Activated CD4-positive, alpha-beta memory T cell treated with anti-CD3 and anti-CD28 coated beads for 36 hours (primary cell): Measurements from ENCODE around the gene TGFBRAP1. TPM values are rescaled to one million over a fixed set of nuclear protein-coding genes. Genes with fewer than 3 reads are reported as not detected.
"Not testable (repeated sequence)": the region's sequence is repeated elsewhere in the genome, so short reads cannot be mapped to it uniquely, and the experiment has no call there.

ENCODE experiments used
- CTCF ChIA-PET: fragments of 350-600 bp; sonication (Branson Sonifier 250); formaldehyde crosslinking; loops from one replicate; lab custom pipeline; 2021; ENCODE audit warnings: antibody characterized with exemption, inconsistent platforms; lab: Charles Lee
- POLR2A ChIA-PET: fragments of 350-600 bp; sonication (Branson Sonifier 250); formaldehyde crosslinking; loops from one replicate; lab custom pipeline; 2021; ENCODE audit warnings: antibody characterized with exemption; lab: Charles Lee
- DNase-seq: peaks from one replicate; pipeline ENCODE4 v3.0.0-alpha.2; 2020
- H3K27ac Mint-ChIP-seq: one replicate; pipeline ENCODE4 v1.8.0; 2021; ENCODE audit warnings: mixed read lengths
- H3K27me3 Mint-ChIP-seq: one replicate; pipeline ENCODE4 v1.8.0; 2021; ENCODE audit warnings: mixed read lengths
- H3K36me3 Mint-ChIP-seq: one replicate; pipeline ENCODE4 v1.8.0; 2021; ENCODE audit warnings: mixed read lengths
- H3K4me1 Mint-ChIP-seq: one replicate; pipeline ENCODE4 v1.8.0; 2021; ENCODE audit warnings: low read depth, mixed read lengths
- H3K4me3 Mint-ChIP-seq: one replicate; pipeline ENCODE4 v1.8.0; 2021; ENCODE audit warnings: mild to moderate bottlenecking, mixed read lengths
- H3K9me3 Mint-ChIP-seq: one replicate; pipeline ENCODE4 v1.8.0; 2021; ENCODE audit warnings: mixed read lengths
- intact Hi-C: fragments of 100-400 bp; cut with micrococcal nuclease; formaldehyde crosslinking; loops from one replicate; pipeline ENCODE4 v1.15.1; 2023
- total RNA-seq, 2 experiments: library from RNA; stranded (reverse); gene quantifications; one replicate each; pipeline ENCODE4 v1.2.3, GENCODE V29; 2021

Gene TGFBRAP1
- total RNA-seq, 2 experiments from 2014 or later, result 16.8 to 16.9 TPM

GRCh38 chr2:105257981-105258380, 71.6 kb downstream of the TGFBRAP1 start:
- Mint-ChIP-seq H3K4me3 (no peak overlapping the region), H3K9me3 (no peaks in the 10 kb centered on the region), H3K27me3 (no peaks in the 10 kb centered on the region), H3K4me1 (no peaks in the 10 kb centered on the region), H3K27ac (no peak overlapping the region), H3K36me3 (peaks cover 3% of the 10 kb centered on the region)
- ChIA-PET POLR2A (no interaction called here), CTCF (interaction anchor here (1.1 to 1.2 kb wide), 2 partner anchors 20 to 22 kb away, joined by 3 to 4 read pairs; no protein-coding TSS in a partner anchor)
- no peak for DNase-seq
- intact Hi-C loops, result no loop called here

GRCh38 chr2:105256431-105257047, 73.0 kb downstream of the TGFBRAP1 start:
- DNase-seq, result no peak
- ChIA-PET POLR2A (no interaction called here), CTCF (no interaction called here)
- Mint-ChIP-seq H3K27ac (no peak overlapping the region), H3K4me3 (no peak overlapping the region), H3K9me3 (no peaks in the 10 kb centered on the region), H3K36me3 (no peaks in the 10 kb centered on the region), H3K27me3 (no peaks in the 10 kb centered on the region), H3K4me1 (no peaks in the 10 kb centered on the region)
- intact Hi-C loops, result no loop called here

GRCh38 chr2:105255979-105256378, 73.6 kb downstream of the TGFBRAP1 start:
- H3K27me3 Mint-ChIP-seq, result no peaks in the 10 kb centered on the region
- intact Hi-C loops, result no loop called here
- H3K4me1 Mint-ChIP-seq, result no peaks in the 10 kb centered on the region
- H3K36me3 Mint-ChIP-seq, result no peaks in the 10 kb centered on the region
- CTCF ChIA-PET, result no interaction called here
- no peaks in the 10 kb centered on the region for H3K9me3 Mint-ChIP-seq
- POLR2A ChIA-PET, result no interaction called here
- no peak overlapping the region for H3K4me3 Mint-ChIP-seq
- DNase-seq, result no peak
- no peak overlapping the region for H3K27ac Mint-ChIP-seq

GRCh38 chr2:105254531-105255210, 74.9 kb downstream of the TGFBRAP1 start:
- Mint-ChIP-seq H3K36me3 (no peaks in the 10 kb centered on the region), H3K4me1 (no peaks in the 10 kb centered on the region), H3K4me3 (no peak overlapping the region), H3K27me3 (no peaks in the 10 kb centered on the region), H3K27ac (no peak overlapping the region), H3K9me3 (no peaks in the 10 kb centered on the region)
- DNase-seq, result no peak
- ChIA-PET POLR2A (no interaction called here), CTCF (interaction anchor here (0.9 to 1.7 kb wide), 2 partner anchors 17 to 139 kb away, joined by 4 to 6 read pairs; no protein-coding TSS in a partner anchor)
- intact Hi-C loops, result no loop called here

GRCh38 chr2:105252271-105252670, 77.3 kb downstream of the TGFBRAP1 start:
- H3K9me3 Mint-ChIP-seq, result no peaks in the 10 kb centered on the region
- H3K27me3 Mint-ChIP-seq, result no peaks in the 10 kb centered on the region
- H3K36me3 Mint-ChIP-seq, result peaks cover 1% of the 10 kb centered on the region
- ChIA-PET POLR2A (no interaction called here), CTCF (no interaction called here)
- DNase-seq, result no peak
- H3K4me1 Mint-ChIP-seq, result no peaks in the 10 kb centered on the region
- no peak overlapping the region for H3K4me3 Mint-ChIP-seq
- no peak overlapping the region for H3K27ac Mint-ChIP-seq
- intact Hi-C loops, result no loop called here

- H3K4me1 Mint-ChIP-seq, result not testable (repeated sequence)
These were observed 78.4 kb downstream of the TGFBRAP1 start for GRCh38 chr2:105251016-105251648.

GRCh38 chr2:105249891-105250290, 79.6 kb downstream of the TGFBRAP1 start:
- Mint-ChIP-seq H3K9me3 (no peaks in the 10 kb centered on the region), H3K4me1 (no peaks in the 10 kb centered on the region), H3K36me3 (peaks cover 1% of the 10 kb centered on the region), H3K27ac (no peak overlapping the region), H3K27me3 (no peaks in the 10 kb centered on the region), H3K4me3 (no peak overlapping the region)
- POLR2A ChIA-PET, result no interaction called here
- intact Hi-C loops, result no loop called here
- CTCF ChIA-PET, result no interaction called here
- no peak for DNase-seq

More at GRCh38 chr2:105251016-105251648, 78.4 kb downstream of the TGFBRAP1 start:
- H3K27me3 Mint-ChIP-seq, POLR2A ChIA-PET, H3K9me3 Mint-ChIP-seq, DNase-seq, H3K4me3 Mint-ChIP-seq, intact Hi-C loops, H3K36me3 Mint-ChIP-seq, H3K27ac Mint-ChIP-seq, CTCF ChIA-PET: not testable (repeated sequence)

GRCh38 chr2:105249181-105249580, 80.4 kb downstream of the TGFBRAP1 start:
- Mint-ChIP-seq H3K27ac (no peak overlapping the region), H3K27me3 (no peaks in the 10 kb centered on the region), H3K36me3 (peaks cover 1% of the 10 kb centered on the region), H3K9me3 (no peaks in the 10 kb centered on the region), H3K4me3 (no peak overlapping the region), H3K4me1 (no peaks in the 10 kb centered on the region)
- CTCF ChIA-PET, result no interaction called here
- intact Hi-C loops, result no loop called here
- POLR2A ChIA-PET, result no interaction called here
- no peak for DNase-seq

- ChIA-PET POLR2A (no interaction called here), CTCF (no interaction called here)
- DNase-seq, result no peak
- H3K27ac Mint-ChIP-seq, result no peak overlapping the region
- no peaks in the 10 kb centered on the region for H3K4me1 Mint-ChIP-seq
- intact Hi-C loops, result no loop called here
- peaks cover 1% of the 10 kb centered on the region for H3K36me3 Mint-ChIP-seq
- H3K9me3 Mint-ChIP-seq, result no peaks in the 10 kb centered on the region
- no peak overlapping the region for H3K4me3 Mint-ChIP-seq
- H3K27me3 Mint-ChIP-seq, result no peaks in the 10 kb centered on the region
These were observed 81.0 kb downstream of the TGFBRAP1 start for GRCh38 chr2:105248316-105249070.

- intact Hi-C loops, result no loop called here
- Mint-ChIP-seq H3K27me3 (no peaks in the 10 kb centered on the region), H3K4me1 (no peaks in the 10 kb centered on the region), H3K9me3 (no peaks in the 10 kb centered on the region), H3K36me3 (no peaks in the 10 kb centered on the region), H3K4me3 (no peak overlapping the region), H3K27ac (no peak overlapping the region)
- ChIA-PET POLR2A (no interaction called here), CTCF (no interaction called here)
- DNase-seq, result no peak
These were observed 85.1 kb downstream of the TGFBRAP1 start for GRCh38 chr2:105244451-105244850.

GRCh38 chr2:105243961-105244360, 85.6 kb downstream of the TGFBRAP1 start:
- H3K9me3 Mint-ChIP-seq, result no peaks in the 10 kb centered on the region
- ChIA-PET CTCF (no interaction called here), POLR2A (no interaction called here)
- no peaks in the 10 kb centered on the region for H3K27me3 Mint-ChIP-seq
- H3K36me3 Mint-ChIP-seq, result no peaks in the 10 kb centered on the region
- H3K4me1 Mint-ChIP-seq, result no peaks in the 10 kb centered on the region
- intact Hi-C loops, result no loop called here
- no peak overlapping the region for H3K27ac Mint-ChIP-seq
- DNase-seq, result no peak
- H3K4me3 Mint-ChIP-seq, result no peak overlapping the region
